Adrenal gland (tissue), 12 donors: Measurements from ENCODE around the gene SPINT1. TPM values are rescaled to one million over a fixed set of nuclear protein-coding genes. Genes with fewer than 3 reads are reported as not detected.
A peak's percentile ranks its signal among the peaks of the same experiment; 100 is the strongest.

ENCODE experiments used
- DNase-seq, 7 donors: peaks; one replicate each; pipeline ENCODE4 v3.0.0-alpha.2; 2019 to 2020
- H3K27ac ChIP-seq, 5 donors: fragments of 200-600 bp; sonication (generic) in 4 of 5; 1 replicate in 3 of 5; 2 replicates in 2 of 5; pipeline versions ENCODE4 v1.5.1 to v1.8.0; 2016 to 2020; ENCODE audit warnings: mild to moderate bottlenecking in 1 of 5
- H3K27me3 ChIP-seq: fragments of 200-600 bp; 2 replicates; pipeline ENCODE4 v1.8.0; 2021
- H3K36me3 ChIP-seq, 2 donors: fragments of 200-600 bp; replicated peaks in 1 of 2; 1 replicate in 1 of 2; 2 replicates in 1 of 2; pipeline versions ENCODE4 v1.5.1 to v1.8.0; 2018 to 2022
- H3K4me1 ChIP-seq, 2 donors: fragments of 200-600 bp; replicated peaks in 1 of 2; 1 replicate in 1 of 2; 2 replicates in 1 of 2; pipeline versions ENCODE4 v1.5.1 to v1.8.0; 2018 to 2021
- H3K4me3 ChIP-seq, 4 donors: fragments of 200-600 bp; sonication (generic) in 3 of 4; one replicate each; pipeline ENCODE4 v1.5.1; 2016 to 2018
- H3K9me3 ChIP-seq, 3 donors: fragments of 200-600 bp; sonication (generic) in 1 of 3; replicated peaks in 1 of 3; 1 replicate in 2 of 3; 2 replicates in 1 of 3; pipeline versions ENCODE4 v1.5.1 to v1.8.0; 2016 to 2021
- POLR2A ChIP-seq, 2 donors: fragments of 450-650 bp; IDR thresholded peaks; one replicate each; pipeline ENCODE4 v1.6.1; 2017; ENCODE audit warnings: antibody characterized with exemption in 2 of 2, mild to moderate bottlenecking in 2 of 2, moderate library complexity in 1 of 2
- WGBS, 4 donors: extraction: QIAGEN DNeasy Blood & Tissue Kit in 2 of 4; methylation state at CpG; one replicate each; pipeline versions ENCODE4 v1.1.5 to v1.1.7; 2013 to 2017; 5-methylcytosine and 5-hydroxymethylcytosine counted together
- intact Hi-C, 2 donors: fragments of 100-400 bp; cut with DNase I; formaldehyde crosslinking; loops; one replicate each; pipeline versions ENCODE4 v1.14.1 to v1.15.0; 2022 to 2023
- polyA plus RNA-seq, 3 donors: library from polyadenylated mRNA; stranded (reverse); fragments of 200-250 nt in 2 of 3; fragments of 350-450 nt in 1 of 3; fragmentation: Illumina TruSeq in 1 of 3; extraction: RNeasy Lipid Tissue Mini Kit (QIAGEN cat#74804) in 1 of 3; gene quantifications; one replicate each; pipeline ENCODE4 v1.2.3, GENCODE V29; 2013 to 2014
- total RNA-seq, 9 donors: library from RNA; depleted of rRNA in 4 of 9; stranded (reverse); fragments of >200 nt in 4 of 9; fragments of 120-200 nt in 1 of 9; fragmentation: NEBNext Ultra II Directional in 1 of 9; extraction: Animal tissue kit (Norgen Biotek cat#: 25700) in 1 of 9; gene quantifications; one replicate each; pipeline versions ENCODE4 v1.1.0 to v1.2.4, GENCODE V29; 2013 to 2023
- TF ChIP-seq, protein P1 (sequence below), 6 experiments: fragments of 450-650 bp in 4 of 6; fragments of 200-600 bp in 2 of 6; sonication (generic) in 1 of 6; IDR thresholded peaks; 1 replicate in 5 of 6; 2 replicates in 1 of 6; pipeline versions ENCODE4 v1.5.1 to v1.8.0; 2016 to 2021; ENCODE audit warnings: antibody characterized with exemption in 6 of 6, mild to moderate bottlenecking in 2 of 6, moderate library complexity in 1 of 6
- donor health status: healthy with polysubstance abuse.
- donor health status: Bipolar disorder and iron deficiency.
- donor health status: DM: yes; HTN: yes; CAD: no.
- donor health status: DM: no; HTN: no; CAD: no.
- donor health status: DM: no; HTN: no; CAD: no.
- donor health status: DM: yes; HTN: yes; CAD: no.

SPINT1 gene
- total and polyA plus RNA-seq, 12 donors = 0.17 to 5.1 (median 1.2) TPM

DNA sequence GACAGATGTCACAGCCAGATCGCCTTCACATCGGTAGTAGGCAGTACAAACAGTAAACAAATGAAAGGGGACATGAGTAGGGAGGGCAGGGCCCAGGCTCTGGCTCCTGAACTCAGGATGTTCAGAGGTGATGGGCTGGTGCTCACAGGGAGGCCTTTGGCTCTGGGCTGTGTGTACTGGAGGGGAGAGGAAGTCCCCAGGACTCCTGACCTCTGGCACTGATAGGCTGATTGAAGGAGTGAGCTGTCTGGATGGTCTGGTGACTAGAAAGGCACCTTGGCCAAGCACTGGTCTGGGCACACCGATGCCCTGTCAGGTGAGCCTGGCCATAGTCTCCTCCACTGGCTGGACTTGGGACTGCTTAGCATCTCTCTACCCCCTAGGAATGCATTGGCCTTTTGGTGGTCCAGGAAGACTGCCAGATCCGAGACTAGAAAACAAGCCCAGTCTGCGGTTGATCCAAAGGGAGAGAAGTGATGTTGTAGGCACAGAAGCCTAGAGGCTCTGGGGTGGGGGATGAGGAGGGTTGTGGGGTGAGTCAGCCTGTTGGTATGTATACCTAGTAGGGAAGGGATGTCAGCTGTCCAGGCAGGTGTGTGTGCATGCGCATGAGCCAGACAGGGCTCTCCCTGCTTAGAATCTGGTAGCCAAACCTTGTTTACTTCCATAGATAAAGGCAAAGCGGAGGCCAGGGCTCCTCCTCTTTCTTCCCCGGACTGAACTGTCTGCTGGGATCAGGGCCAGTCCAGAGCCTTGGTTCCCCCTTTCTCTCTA is 1.9 kb downstream of the SPINT1 start:
- no peak overlapping the region for H3K27ac ChIP-seq
- no peaks in the 10 kb centered on the region for H3K36me3 ChIP-seq
- peaks cover 27% of the 10 kb centered on the region for H3K27me3 ChIP-seq
- TF ChIP-seq, protein P1, sequence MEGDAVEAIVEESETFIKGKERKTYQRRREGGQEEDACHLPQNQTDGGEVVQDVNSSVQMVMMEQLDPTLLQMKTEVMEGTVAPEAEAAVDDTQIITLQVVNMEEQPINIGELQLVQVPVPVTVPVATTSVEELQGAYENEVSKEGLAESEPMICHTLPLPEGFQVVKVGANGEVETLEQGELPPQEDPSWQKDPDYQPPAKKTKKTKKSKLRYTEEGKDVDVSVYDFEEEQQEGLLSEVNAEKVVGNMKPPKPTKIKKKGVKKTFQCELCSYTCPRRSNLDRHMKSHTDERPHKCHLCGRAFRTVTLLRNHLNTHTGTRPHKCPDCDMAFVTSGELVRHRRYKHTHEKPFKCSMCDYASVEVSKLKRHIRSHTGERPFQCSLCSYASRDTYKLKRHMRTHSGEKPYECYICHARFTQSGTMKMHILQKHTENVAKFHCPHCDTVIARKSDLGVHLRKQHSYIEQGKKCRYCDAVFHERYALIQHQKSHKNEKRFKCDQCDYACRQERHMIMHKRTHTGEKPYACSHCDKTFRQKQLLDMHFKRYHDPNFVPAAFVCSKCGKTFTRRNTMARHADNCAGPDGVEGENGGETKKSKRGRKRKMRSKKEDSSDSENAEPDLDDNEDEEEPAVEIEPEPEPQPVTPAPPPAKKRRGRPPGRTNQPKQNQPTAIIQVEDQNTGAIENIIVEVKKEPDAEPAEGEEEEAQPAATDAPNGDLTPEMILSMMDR (IDR thresholded peaks at IDR 0.05) = no peak
- no peak for TF ChIP-seq POLR2A (IDR thresholded peaks at IDR 0.05)
- intact Hi-C loops = no loop called here
- WGBS, 4 donors = 86 to 90% (median 88%) methylated on average over 6 to 8 of the region's 8 CpGs
- DNase-seq = no peak
- H3K9me3 ChIP-seq = no peaks in the 10 kb centered on the region
- H3K4me1 ChIP-seq = peaks cover 7 to 15% of the 10 kb centered on the region in 2 donors
- no peak overlapping the region for H3K4me3 ChIP-seq

DNA sequence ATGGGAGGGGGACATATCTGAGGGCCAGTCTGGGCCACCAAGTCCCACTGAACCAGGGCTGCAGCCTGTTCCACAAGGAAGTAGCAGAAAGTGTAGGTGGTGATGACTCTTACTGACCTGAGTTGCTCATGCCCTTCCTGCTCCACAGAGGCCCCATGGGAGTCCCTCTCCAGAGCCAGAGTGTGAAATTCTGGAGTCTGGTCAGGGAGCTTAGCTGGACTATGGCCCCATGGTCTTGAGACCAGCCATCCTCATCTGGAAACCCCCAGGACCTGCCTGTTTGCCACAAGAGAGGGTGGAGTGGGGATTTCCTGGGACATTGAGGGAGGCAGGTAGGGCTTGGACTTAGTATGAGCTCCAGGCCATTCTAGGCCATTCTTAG is 3.0 kb downstream of the SPINT1 start:
- intact Hi-C loops = no loop called here
- TF ChIP-seq POLR2A (IDR thresholded peaks at IDR 0.05) = no peak
- TF ChIP-seq, protein P1 (IDR thresholded peaks at IDR 0.05) = no peak
- H3K4me1 ChIP-seq = peaks cover 7 to 15% of the 10 kb centered on the region in 2 donors
- H3K36me3 ChIP-seq = no peaks in the 10 kb centered on the region
- H3K27me3 ChIP-seq = peaks cover 27% of the 10 kb centered on the region
- DNase-seq = no peak
- no peaks in the 10 kb centered on the region for H3K9me3 ChIP-seq
- no peak overlapping the region for H3K4me3 ChIP-seq
- H3K27ac ChIP-seq = peak overlapping the region in 1 of 5 donors; percentile 61

DNA sequence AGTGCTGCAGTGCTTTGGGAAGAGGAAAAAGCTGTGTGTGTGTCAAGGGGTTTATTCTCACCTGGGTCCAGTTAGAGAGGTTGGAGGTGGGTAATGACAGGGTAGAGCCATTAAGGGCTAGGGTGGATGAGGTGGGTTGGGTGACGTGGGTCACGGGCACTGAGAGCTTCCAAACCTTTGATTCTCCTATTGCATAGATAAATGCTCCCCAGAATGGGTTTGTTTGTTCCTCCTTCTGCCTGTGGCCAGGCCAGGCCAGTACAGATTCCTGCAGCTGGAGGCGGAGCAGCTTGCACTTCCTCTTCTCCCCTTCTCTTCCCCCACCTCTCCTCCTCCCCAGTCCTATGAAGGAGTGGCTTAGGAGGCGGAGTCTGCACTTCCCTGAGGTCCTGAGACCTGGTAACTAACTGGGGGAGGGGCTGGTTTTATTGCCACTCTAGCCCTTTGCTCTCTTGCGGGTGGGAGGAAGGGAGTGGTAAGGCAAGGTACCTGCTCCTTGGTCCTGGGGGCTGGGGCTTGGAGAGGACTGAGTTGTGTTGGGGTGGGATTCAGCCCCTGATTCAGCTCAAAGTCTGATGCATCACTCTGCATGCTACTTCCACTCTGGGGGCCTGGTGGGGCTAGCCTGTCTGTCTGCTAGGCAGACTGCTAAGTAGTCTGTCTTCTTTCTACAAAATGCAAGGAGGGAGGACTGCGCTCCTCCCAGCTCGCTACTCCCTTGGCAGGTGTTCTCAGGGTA is 3.5 kb downstream of the SPINT1 start:
- H3K9me3 ChIP-seq = no peaks in the 10 kb centered on the region
- H3K27me3 ChIP-seq = peaks cover 27% of the 10 kb centered on the region
- TF ChIP-seq POLR2A (IDR thresholded peaks at IDR 0.05) = no peak
- TF ChIP-seq, protein P1 (IDR thresholded peaks at IDR 0.05) = no peak
- DNase-seq = peak in 6 of 7 donors; percentile 20 to 56 (median 35)
- H3K27ac ChIP-seq = peak overlapping the region in 1 of 5 donors; percentile 61
- WGBS, 4 donors = 71 to 80% (median 75%) methylated on average over 7 of the region's 7 CpGs
- H3K36me3 ChIP-seq = no peaks in the 10 kb centered on the region
- H3K4me3 ChIP-seq = no peak overlapping the region
- intact Hi-C loops = no loop called here
- peaks cover 7 to 15% of the 10 kb centered on the region in 2 donors for H3K4me1 ChIP-seq

DNA sequence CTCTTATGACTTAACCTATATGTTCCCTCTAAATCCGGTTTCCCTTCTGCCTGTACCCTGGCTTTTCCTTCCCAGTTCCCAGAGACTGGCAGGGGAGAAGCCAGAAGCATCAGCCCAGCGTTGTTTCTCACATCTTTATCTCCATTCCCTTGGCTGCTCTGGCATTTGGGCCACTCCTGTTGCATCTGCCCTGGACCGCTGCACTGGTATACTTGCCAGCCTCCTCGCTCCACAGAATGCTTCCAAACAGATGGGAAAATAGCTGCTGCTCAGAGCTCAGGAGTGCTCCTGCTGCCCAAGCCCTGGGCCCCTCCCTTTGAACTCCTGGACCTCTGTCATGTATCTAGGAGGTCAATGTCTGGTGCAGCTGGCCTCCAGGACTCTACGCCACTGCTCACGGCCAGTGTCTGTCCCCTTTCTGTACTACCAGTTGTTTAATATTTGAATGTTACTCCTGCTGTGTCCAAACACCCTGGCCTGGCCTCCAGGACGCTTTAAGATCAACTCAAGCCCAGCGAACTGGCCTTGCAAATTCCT is 6.8 kb downstream of the SPINT1 start:
- H3K27ac ChIP-seq = no peak overlapping the region
- 81 to 90% (median 85%) methylated on average over 8 of the region's 8 CpGs for WGBS, 4 donors
- TF ChIP-seq, protein P1 (IDR thresholded peaks at IDR 0.05) = no peak
- TF ChIP-seq POLR2A (IDR thresholded peaks at IDR 0.05) = no peak
- no peak for DNase-seq
- peaks cover 4% of the 10 kb centered on the region for H3K27me3 ChIP-seq
- H3K4me1 ChIP-seq = no peaks in the 10 kb centered on the region
- intact Hi-C loops = no loop called here
- H3K4me3 ChIP-seq = no peak overlapping the region
- H3K9me3 ChIP-seq = no peaks in the 10 kb centered on the region
- no peaks in the 10 kb centered on the region for H3K36me3 ChIP-seq
